Stimulated activated CD8-positive, alpha-beta memory T cell treated with anti-CD3 and anti-CD28 coated beads, Interleukin-4, amount 100 ng/mL, for 1 hour (primary cell): ENCODE data around the gene A2M.

ENCODE experiments used
- DNase-seq, 2 donors: peaks; one replicate each; pipeline ENCODE4 v3.0.0-alpha.2; 2020; ENCODE audit warnings: low read depth in 2 of 2, low spot score in 1 of 2

The A2M gene

GRCh38 chr12:9074484-9075137 is 41.1 kb downstream of the A2M start:
- DNase-seq = no peak

- no peak for DNase-seq
These were observed 42.6 kb downstream of the A2M start for GRCh38 chr12:9073076-9073475.

- no peak for DNase-seq
These were observed 43.2 kb downstream of the A2M start for GRCh38 chr12:9072481-9073038.

- DNase-seq = no peak
These were observed 43.8 kb downstream of the A2M start for GRCh38 chr12:9071969-9072368.

- no peak for DNase-seq
These were observed 44.2 kb downstream of the A2M start for GRCh38 chr12:9071518-9071917.

GRCh38 chr12:9070351-9070750 is 45.4 kb downstream of the A2M start:
- DNase-seq = no peak

GRCh38 chr12:9068600-9068999 is 47.1 kb downstream of the A2M start:
- no peak for DNase-seq

GRCh38 chr12:9068086-9068485 is 47.6 kb downstream of the A2M start:
- DNase-seq = no peak

- no peak for DNase-seq
These were observed 48.8 kb downstream of the A2M start for GRCh38 chr12:9066755-9067423.

GRCh38 chr12:9066183-9066623 is 49.5 kb downstream of the A2M start:
- DNase-seq = no peak

GRCh38 chr12:9065607-9065856 is 50.2 kb downstream of the A2M start:
- no peak for DNase-seq

GRCh38 chr12:9064815-9065606 is 50.7 kb downstream of the A2M start:
- DNase-seq = no peak

GRCh38 chr12:9064201-9064814 is 51.4 kb downstream of the A2M start:
- peak in 1 of 2 donors; percentile 18 for DNase-seq

- no peak for DNase-seq
These were observed 63.1 kb downstream of the A2M start for GRCh38 chr12:9052610-9053009.

GRCh38 chr12:9051158-9051550 is 64.6 kb downstream of the A2M start:
- no peak for DNase-seq

GRCh38 chr12:9050521-9051157 is 65.1 kb downstream of the A2M start:
- no peak for DNase-seq

GRCh38 chr12:9049520-9050133 is 66.1 kb downstream of the A2M start:
- DNase-seq = no peak

- DNase-seq = no peak
These were observed 66.8 kb downstream of the A2M start for GRCh38 chr12:9048930-9049329.

GRCh38 chr12:9047105-9047504 is 68.6 kb downstream of the A2M start:
- no peak for DNase-seq

GRCh38 chr12:9043766-9044165 is 72.0 kb downstream of the A2M start:
- DNase-seq = no peak

- DNase-seq = no peak
These were observed 74.4 kb downstream of the A2M start for GRCh38 chr12:9041321-9041720.
